ENCODE results near the gene GUCY2F.

DNA sequence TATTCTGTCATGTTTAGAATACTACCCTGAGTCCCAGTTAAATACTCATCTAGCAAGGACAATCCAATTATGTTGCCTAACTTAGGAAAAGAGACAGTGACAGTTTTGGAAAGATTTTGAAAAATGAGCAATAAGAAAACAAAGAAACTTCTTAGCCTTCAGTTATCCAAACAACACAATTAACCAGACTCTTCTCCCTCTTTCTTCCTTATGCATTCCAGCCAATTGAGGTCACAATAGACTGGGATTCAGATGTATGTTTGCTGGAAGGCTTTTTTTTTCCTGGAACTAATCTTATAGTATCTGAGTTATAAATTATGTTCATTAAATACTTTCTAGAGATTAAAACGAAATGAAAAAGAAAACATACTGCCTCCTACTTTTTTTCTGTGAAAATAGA is 109.6 kb downstream of the GUCY2F start:
- TF ChIP-seq, protein P1, sequence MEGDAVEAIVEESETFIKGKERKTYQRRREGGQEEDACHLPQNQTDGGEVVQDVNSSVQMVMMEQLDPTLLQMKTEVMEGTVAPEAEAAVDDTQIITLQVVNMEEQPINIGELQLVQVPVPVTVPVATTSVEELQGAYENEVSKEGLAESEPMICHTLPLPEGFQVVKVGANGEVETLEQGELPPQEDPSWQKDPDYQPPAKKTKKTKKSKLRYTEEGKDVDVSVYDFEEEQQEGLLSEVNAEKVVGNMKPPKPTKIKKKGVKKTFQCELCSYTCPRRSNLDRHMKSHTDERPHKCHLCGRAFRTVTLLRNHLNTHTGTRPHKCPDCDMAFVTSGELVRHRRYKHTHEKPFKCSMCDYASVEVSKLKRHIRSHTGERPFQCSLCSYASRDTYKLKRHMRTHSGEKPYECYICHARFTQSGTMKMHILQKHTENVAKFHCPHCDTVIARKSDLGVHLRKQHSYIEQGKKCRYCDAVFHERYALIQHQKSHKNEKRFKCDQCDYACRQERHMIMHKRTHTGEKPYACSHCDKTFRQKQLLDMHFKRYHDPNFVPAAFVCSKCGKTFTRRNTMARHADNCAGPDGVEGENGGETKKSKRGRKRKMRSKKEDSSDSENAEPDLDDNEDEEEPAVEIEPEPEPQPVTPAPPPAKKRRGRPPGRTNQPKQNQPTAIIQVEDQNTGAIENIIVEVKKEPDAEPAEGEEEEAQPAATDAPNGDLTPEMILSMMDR (IDR thresholded peaks at IDR 0.05; ENCODE audit: extremely low read depth in 1 of 2, insufficient read depth in 1 of 2, low read depth in 1 of 2, low read length in 2 of 2), result no peak
- TF ChIP-seq JUN (IDR thresholded peaks at IDR 0.05; ENCODE audit: borderline replicate concordance, insufficient read depth, insufficient read length, low read depth), result no peak
- no peak for TF ChIP-seq POLR2AphosphoS5 (IDR thresholded peaks at IDR 0.05; ENCODE audit: insufficient read depth, low read depth, low read length)
- TF ChIP-seq POLR2A (IDR thresholded peaks at IDR 0.05; ENCODE audit: low read depth, low read length), result no peak

Data from endothelial cell of umbilical vein (primary cell).